CD4-positive, alpha-beta T cell treated with Interleukin-4 for 1 hour (primary cell): Measurements from ENCODE around the gene ZFP92.

Source experiments
- DNase-seq, 2 donors: peaks; one replicate each; pipeline ENCODE4 v3.0.0-alpha.2; 2020 to 2022

The ZFP92 gene

GRCh38 chrX:153441296-153441695, 30.0 kb downstream of the ZFP92 start:
- no peak for DNase-seq

DNA sequence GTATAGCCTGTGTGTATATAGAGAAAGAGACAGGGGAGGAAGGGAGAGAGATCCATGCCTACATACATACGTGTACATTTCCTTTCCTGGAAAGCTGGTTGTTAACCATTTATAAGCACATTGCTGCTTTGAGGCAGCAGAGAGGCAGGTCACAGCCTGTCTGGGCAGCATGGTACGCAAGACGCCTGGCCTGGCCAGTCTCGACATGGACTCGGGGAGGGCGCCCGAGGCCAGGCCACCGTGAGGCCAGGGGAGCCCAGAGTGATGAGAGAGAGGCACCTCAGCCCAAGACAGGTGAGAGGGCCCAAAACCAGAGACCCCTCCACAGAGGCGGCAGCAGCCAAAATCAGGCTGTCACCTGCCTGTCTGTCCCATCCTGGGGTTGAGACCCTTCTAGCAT, 30.7 kb downstream of the ZFP92 start:
- no peak for DNase-seq

GRCh38 chrX:153442463-153442862, 31.2 kb downstream of the ZFP92 start:
- DNase-seq, result no peak

- no peak for DNase-seq
Measured at GRCh38 chrX:153443476-153444332, 32.4 kb downstream of the ZFP92 start.

DNA sequence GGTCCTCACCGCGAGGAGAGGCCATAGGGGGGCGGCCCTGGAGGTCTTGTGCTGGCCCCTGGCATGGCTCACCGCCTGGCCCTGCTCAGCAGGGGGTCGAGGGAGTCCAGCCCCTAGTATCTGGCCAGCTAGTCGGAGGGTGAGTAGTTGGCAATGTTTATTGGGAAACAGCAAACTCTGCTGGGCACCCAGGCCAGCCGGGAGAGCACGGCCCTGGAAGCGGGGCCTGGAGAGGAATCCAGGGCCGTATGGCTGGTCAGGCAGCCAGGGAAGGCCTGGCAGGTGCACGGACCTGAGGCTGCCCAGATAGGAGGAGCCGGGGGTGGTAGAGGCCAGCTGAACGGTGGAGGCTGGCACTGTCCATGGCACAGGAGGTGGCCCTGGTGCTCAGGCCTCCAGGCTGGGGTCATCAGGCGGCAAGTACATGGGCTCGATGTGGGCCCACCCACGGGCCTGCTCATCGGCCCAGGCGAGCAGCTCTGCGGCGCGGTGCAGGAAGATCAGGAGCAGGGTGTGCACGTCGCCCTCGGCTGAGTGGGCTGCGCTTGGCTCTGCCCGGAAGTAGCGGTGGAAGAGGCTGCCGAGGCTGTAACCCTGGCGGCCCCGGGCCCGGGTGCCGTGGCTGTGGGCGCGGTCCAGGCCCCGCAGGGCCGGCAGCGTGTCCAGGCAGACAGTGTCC, 33.2 kb downstream of the ZFP92 start:
- DNase-seq, result no peak

DNA sequence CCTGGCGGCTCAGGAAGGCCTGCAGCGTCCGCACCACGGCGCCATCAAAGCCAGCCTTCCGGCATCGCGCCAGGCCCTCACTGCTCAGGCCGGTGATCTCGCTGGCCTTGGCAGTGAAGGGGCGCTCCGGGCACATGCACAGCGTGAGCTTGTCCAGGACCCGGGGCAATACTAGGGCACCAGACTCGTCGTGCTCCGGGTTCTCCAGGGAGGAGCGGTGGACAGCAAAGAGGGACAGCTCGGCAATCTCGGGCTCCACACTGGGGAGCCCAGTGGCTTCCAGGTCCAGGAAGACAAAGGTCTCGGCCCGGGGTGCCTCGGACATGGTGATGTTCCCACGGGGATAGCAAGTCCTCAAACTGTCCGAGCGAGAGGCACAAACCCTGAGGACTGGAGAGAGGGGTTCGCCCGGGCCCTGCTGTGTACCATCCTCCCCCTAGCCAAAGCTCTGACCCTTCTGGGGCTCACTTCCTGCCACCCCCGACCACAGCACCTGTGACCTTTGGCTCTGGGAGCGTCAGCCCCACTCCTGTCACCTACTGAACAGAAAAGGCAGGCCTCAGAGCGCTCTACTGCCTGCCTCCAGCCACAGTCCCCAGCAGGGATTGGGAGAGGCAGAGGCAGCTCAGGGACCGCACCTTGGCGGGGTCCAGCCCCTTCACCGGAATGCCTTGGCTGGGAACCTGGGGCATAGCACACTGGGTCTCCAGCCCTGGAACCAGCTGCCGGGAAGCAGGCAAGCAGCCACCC, 34.0 kb downstream of the ZFP92 start:
- no peak for DNase-seq

DNA sequence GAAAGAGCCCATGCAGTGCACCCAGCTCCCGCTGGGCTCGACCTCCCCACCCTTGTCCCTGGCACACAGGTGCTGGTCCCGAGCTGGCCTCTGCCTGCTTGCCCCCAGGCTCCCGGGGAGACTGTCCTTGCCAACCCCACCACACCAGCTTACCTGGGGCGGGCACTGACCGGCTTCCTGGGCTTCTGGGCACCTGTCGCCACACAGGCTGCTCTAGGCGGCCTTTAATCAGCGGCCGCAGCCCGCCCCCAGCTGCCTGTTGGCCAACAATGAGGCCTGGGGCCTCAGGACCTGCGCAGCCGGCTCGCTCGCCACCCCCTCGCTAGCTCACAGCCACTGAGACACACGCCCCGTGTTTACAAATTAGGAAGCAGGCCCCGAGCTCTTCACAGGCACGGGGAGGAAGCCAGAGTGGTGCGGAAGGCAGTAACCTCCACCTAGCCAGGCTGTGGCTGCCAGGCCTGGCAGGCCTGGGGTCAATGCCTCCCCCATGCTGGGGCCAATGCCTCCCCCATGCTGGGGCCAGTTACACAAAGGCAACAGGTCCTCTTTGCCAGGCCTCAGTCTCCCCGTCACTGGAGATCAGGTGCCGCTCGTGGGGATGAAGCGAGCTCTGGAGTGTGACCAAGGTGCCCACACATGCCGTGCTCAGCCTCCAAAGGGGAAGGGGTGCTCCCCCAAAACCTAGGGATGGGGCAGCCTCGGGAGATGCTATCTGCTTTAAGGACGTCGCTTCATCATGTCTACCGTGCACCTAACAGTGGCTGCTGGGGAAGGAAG, 34.8 kb downstream of the ZFP92 start, which contains the start of gene TREX2:
Gene TREX2, minus strand, starts transcription at position 201 of the 780 bp plus-strand sequence. CDS start 626 bp downstream, outside the sequence.
- no peak for DNase-seq

DNA sequence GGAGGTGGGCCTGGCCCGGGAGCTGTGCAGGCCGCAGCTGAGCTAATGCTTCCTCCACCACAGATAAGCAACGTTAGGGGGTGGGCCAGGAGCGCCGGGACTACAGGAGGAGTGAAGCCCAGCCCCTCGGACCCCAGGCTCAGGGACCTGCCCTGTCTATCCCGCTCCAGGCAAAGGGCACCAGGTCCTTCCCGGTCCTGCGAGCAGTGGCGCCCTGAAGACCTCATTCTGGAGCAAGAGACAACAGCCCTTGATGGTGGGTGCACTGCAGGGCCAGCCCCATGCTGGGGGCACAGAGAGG, 35.3 kb downstream of the ZFP92 start:
- DNase-seq, result no peak

GRCh38 chrX:153446950-153447580, 35.8 kb downstream of the ZFP92 start:
- no peak for DNase-seq

- DNase-seq, result no peak
Measured at GRCh38 chrX:153447581-153447960, 36.3 kb downstream of the ZFP92 start.

GRCh38 chrX:153448556-153449367, 37.5 kb downstream of the ZFP92 start:
- DNase-seq, result no peak

GRCh38 chrX:153449368-153450113, 38.3 kb downstream of the ZFP92 start:
- DNase-seq, result no peak

DNA sequence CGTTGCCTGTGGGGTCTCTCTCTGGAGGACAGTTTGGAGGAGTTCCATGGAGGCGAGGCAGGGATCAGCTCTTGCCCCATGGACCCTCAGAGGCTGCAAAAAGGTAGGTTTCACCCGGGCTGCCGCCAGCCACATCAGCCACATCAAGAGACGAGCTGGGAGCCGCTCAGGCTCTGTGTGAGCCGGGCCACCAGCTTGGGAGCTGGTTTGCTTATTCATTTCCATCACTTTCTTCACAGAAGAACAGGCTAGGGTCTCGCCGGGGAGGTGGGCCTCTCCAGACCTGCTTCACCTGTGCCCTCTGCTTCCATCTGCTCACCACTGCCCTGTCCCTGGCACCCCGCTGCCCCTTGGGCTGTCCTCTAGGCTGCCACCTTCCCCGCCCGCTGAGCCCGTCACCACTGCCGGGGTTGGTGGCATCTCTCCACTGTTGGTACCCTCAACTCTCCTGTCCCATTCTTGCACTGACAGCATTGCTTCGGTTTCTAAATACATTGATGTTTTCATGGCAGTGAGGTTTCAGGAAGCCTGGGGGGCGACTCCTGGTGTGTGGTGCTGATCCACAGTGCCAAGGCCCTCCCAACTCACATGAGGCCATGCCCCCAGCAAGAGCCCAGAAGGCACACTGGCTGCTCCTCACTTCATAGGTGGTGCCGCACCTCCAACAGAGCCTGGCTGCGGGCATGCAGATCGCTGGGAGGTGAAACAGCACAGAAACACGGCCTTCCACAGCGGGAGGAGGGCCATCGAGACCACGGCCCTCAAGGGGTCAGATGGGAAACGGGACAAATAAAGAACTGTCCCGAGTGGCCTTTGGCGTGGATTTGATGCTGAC, 39.1 kb downstream of the ZFP92 start:
- DNase-seq, result no peak

DNA sequence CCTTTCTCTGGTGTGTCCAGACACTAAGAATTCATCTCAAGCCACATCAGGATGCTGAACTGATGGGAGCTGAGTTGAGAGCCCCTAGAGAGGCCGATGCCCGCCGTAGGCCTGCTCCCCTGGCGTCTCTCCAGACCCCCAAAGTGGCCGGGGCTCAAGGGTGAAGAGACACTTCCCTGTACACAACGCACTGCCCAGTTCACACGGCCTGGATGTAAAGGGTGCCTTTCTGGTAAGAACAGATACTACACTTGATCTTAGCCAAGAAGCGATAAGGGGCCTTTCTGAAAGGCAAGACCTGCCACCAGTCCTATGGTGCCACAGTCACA, 39.6 kb downstream of the ZFP92 start:
- no peak for DNase-seq

GRCh38 chrX:153454901-153455550, 43.8 kb downstream of the ZFP92 start:
- no peak for DNase-seq

DNA sequence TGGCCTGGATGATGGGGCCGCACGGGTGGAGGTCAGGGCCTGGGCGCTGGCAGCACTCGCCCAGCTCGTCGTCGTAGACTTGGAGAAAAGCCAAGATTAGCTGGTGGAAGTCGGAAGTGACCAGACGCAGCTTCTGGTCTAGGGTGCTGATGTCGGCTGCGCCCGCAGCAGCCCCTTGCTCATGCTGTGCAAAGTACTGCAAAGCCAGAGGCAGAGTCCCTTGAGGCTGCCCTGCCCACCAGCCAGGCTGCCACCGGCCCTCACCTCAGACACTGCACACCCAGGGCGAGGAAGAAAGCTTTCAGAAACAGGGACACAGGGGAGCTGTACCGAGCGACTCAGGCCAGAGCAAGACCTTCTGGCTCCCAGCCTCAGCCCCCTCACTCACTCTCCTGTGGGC, 44.3 kb downstream of the ZFP92 start:
- no peak for DNase-seq

DNA sequence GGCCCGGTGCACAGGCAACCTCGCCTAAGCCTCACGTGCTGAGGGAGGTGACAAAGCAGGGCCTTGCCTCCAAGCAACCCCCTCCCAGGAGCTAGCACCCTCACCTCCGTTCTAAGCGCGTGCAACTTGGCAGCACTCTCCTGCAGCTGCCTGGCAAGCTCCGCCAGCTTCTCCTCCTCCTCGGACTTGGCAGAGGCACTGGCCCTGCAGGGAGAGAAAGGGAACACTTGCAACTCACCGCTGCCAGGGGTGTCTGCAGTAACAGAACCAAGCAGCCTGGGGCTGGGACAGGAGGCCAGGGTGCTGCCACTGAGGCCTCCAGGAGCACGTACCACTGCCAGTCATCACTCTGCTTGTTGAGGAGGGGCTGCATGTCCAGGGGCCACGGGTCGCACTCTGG, 44.9 kb downstream of the ZFP92 start:
- DNase-seq, result no peak

DNA sequence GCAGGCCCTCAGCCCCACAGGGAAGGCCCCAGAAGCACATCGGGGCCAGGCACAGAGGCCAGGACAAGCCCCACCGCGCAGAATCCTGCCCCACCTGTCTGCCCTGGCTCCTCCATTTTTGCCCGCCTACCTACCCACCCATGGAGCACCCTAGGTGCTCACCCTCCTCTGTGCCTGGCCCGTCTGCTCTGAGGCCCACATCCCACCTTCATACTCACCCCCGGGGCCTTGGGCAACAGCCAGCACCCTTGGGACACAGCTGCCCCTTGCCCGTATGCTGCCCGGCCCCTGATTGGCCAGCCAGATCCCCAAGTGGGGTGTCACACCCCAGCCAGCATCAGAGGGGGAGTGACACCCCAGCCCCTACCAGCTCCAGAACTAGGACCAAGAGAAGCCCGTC, 45.4 kb downstream of the ZFP92 start:
- DNase-seq, result no peak

DNA sequence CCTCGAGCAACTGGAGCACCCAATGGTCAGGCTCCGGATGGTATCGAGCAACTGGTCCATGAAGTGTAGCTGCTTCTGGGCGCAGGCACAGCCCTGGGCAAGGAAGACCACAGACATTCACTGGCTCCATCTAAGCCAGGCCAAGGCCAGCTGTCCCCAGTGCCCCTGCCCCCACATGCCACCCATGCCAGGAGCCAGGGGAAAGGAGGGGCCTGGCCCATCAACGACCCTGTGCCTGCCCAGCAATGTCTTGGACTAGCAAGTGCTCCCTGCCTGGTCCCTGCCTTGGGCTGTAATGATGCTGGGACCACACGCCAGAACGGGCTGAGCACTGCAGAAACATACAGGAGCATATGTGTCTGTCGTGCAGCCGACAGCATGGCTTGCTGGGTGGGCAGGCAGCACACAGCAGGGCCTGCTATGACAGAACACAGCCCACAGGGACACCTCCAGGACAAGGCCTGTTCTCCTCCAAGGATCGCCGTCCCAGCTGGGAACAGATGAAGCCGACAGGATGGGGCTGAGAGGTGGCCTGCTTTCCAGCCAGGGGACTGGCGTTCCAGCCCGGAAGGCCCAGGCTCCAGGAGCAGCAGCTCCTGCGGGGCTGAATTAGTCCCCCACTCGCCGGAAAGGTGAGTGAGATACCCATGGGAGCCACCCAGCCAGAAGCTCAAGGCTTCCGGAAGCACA, 46.0 kb downstream of the ZFP92 start:
- DNase-seq, result no peak
